GM23338 (cell line): Measurements from ENCODE around the gene MAD1L1. TPM values are rescaled to one million over a fixed set of nuclear protein-coding genes. Genes with fewer than 3 reads are reported as not detected.

ENCODE experiments used
- ATAC-seq: fragments of 200-7000 bp; cut with Tn5 transposase; 3 replicates; pipeline ENCODE4 v1.9.1; 2020
- DNase-seq: peaks from one replicate; pipeline ENCODE4 v3.0.0-alpha.2; 2015; ENCODE audit warnings: low spot score
- H2AFZ ChIP-seq: fragments of 200-600 bp; sonication (generic); 2 replicates; pipeline ENCODE4 v1.8.0; 2016; ENCODE audit warnings: antibody characterized with exemption, mild to moderate bottlenecking, moderate library complexity
- H3F3A ChIP-seq: fragments of 200-600 bp; sonication (generic); replicated peaks from 2 replicates; pipeline ENCODE4 v1.8.0; 2017; ENCODE audit warnings: antibody characterized with exemption, mixed run types, low read depth
- H3K27ac ChIP-seq: fragments of 200-600 bp; sonication (generic); 2 replicates; pipeline ENCODE4 v1.6.1; 2016; ENCODE audit warnings: low read depth
- H3K27me3 ChIP-seq: fragments of 200-600 bp; sonication (generic); 2 replicates; pipeline ENCODE4 v1.8.0; 2016; ENCODE audit warnings: mild to moderate bottlenecking, mixed run types, moderate library complexity; ENCODE audit not compliant: insufficient read depth
- H3K36me3 ChIP-seq: fragments of 200-600 bp; sonication (generic); 2 replicates; pipeline ENCODE4 v1.8.0; 2016; ENCODE audit warnings: mild to moderate bottlenecking; ENCODE audit not compliant: insufficient read depth
- H3K4me1 ChIP-seq: fragments of 200-600 bp; sonication (generic); 2 replicates; pipeline ENCODE4 v1.8.0; 2016; ENCODE audit warnings: mild to moderate bottlenecking, moderate library complexity; ENCODE audit not compliant: insufficient read depth
- H3K4me2 ChIP-seq: fragments of 200-600 bp; sonication (generic); 2 replicates; pipeline ENCODE4 v1.7.1; 2017; ENCODE audit warnings: mixed run types
- H3K4me3 ChIP-seq: fragments of 200-600 bp; sonication (generic); 2 replicates; pipeline ENCODE4 v1.6.1; 2016; ENCODE audit warnings: mixed run types
- H3K79me2 ChIP-seq: fragments of 200-600 bp; sonication (generic); replicated peaks from 2 replicates; pipeline ENCODE4 v1.8.0; 2017; ENCODE audit warnings: mild to moderate bottlenecking; ENCODE audit not compliant: insufficient read depth
- H3K9me2 ChIP-seq: fragments of 200-600 bp; sonication (generic); 2 replicates; pipeline ENCODE4 v1.8.0; 2017; ENCODE audit not compliant: insufficient read depth
- H4K20me1 ChIP-seq: fragments of 200-600 bp; sonication (generic); replicated peaks from 2 replicates; pipeline ENCODE4 v1.8.0; 2017; ENCODE audit warnings: mild to moderate bottlenecking; ENCODE audit not compliant: insufficient read depth
- H3K27ac Mint-ChIP-seq: 2 replicates; pipeline ENCODE4 v1.8.0; 2020; ENCODE audit warnings: inconsistent platforms, mild to moderate bottlenecking, moderate library complexity, mixed read lengths
- H3K27me3 Mint-ChIP-seq: 3 replicates; pipeline ENCODE4 v1.8.0; 2022; ENCODE audit warnings: low read depth, mild to moderate bottlenecking, moderate library complexity, mixed read lengths, inconsistent platforms; ENCODE audit not compliant: insufficient read depth, poor library complexity
- H3K36me3 Mint-ChIP-seq: 3 replicates; pipeline ENCODE4 v1.8.0; 2021; ENCODE audit warnings: low read depth, mild to moderate bottlenecking, inconsistent platforms, moderate library complexity, mixed read lengths
- H3K4me1 Mint-ChIP-seq: 3 replicates; pipeline ENCODE4 v1.8.0; 2020; ENCODE audit warnings: mild to moderate bottlenecking, inconsistent platforms, mixed read lengths
- H3K4me3 Mint-ChIP-seq: 3 replicates; pipeline ENCODE4 v1.8.0; 2021; ENCODE audit warnings: moderate library complexity, mild to moderate bottlenecking, inconsistent platforms, mixed read lengths
- H3K9me3 Mint-ChIP-seq: 3 replicates; pipeline ENCODE4 v1.8.0; 2020; ENCODE audit warnings: moderate library complexity, mild to moderate bottlenecking, inconsistent platforms, mixed read lengths
- CREB1 ChIP-seq: fragments of 250-450 bp; sonication (Bioruptor Pico); IDR thresholded peaks from 2 replicates; pipeline ENCODE4 v1.5.0; 2020; ENCODE audit warnings: low read depth, mild to moderate bottlenecking, moderate library complexity
- ETS1 ChIP-seq: IDR thresholded peaks from 2 replicates; pipeline ENCODE4 v1.6.1; 2016; ENCODE audit warnings: antibody characterized with exemption
- EZH2 ChIP-seq: fragments of 200-600 bp; sonication (generic); IDR thresholded peaks from one replicate; pipeline ENCODE4 v1.8.0; 2017; ENCODE audit warnings: antibody characterized with exemption, mild to moderate bottlenecking, low read depth; ENCODE audit not compliant: unreplicated experiment
- EZH2phosphoT487 ChIP-seq: fragments of 200-600 bp; sonication (generic); IDR thresholded peaks from one replicate; pipeline ENCODE4 v1.8.1; 2018; ENCODE audit warnings: antibody characterized with exemption; ENCODE audit not compliant: unreplicated experiment
- JUNB ChIP-seq: IDR thresholded peaks from one replicate; pipeline ENCODE4 v1.6.1; 2016; ENCODE audit warnings: antibody characterized with exemption; ENCODE audit not compliant: unreplicated experiment
- NANOG ChIP-seq: IDR thresholded peaks from 2 replicates; pipeline ENCODE4 v1.6.1; 2016; ENCODE audit warnings: antibody characterized with exemption, borderline replicate concordance
- POLR2AphosphoS5 ChIP-seq: IDR thresholded peaks from 2 replicates; pipeline ENCODE4 v1.6.1; 2016; ENCODE audit warnings: antibody characterized with exemption, low read depth
- REST ChIP-seq: IDR thresholded peaks from one replicate; pipeline ENCODE4 v1.6.1; 2018; ENCODE audit warnings: antibody characterized with exemption; ENCODE audit not compliant: unreplicated experiment
- STAT1 ChIP-seq: IDR thresholded peaks from one replicate; pipeline ENCODE4 v1.6.1; 2016; ENCODE audit warnings: antibody characterized with exemption; ENCODE audit not compliant: unreplicated experiment
- ZNF114 ChIP-seq: fragments of 250-450 bp; sonication (Bioruptor Pico); IDR thresholded peaks from 2 replicates; pipeline ENCODE4 v1.5.0; 2020; ENCODE audit warnings: mild to moderate bottlenecking, moderate library complexity
- ZNF331 ChIP-seq: fragments of 250-450 bp; sonication (Bioruptor Pico); IDR thresholded peaks from 2 replicates; pipeline ENCODE4 v1.5.0; 2020; ENCODE audit warnings: low read depth, mild to moderate bottlenecking, moderate library complexity
- polyA plus RNA-seq: library from polyadenylated mRNA; unstranded; fragments of >200 nt; fragmentation: Nextera tagmentation; extraction: Ambion mirVana; gene quantifications from 2 replicates; pipeline ENCODE4 v1.2.1, GENCODE V29; 2016
- total RNA-seq: library from RNA; depleted of rRNA; stranded (reverse); fragments of >200 nt; shearing (Covaris generic); gene quantifications from 2 replicates; pipeline ENCODE4 v1.2.3, GENCODE V29; 2014
- TF ChIP-seq, protein P1 (sequence below), 2 experiments: fragments of 200-600 bp in 1 of 2; sonication (generic) in 1 of 2; conservative IDR thresholded peaks; 2 replicates each; pipeline versions ENCODE4 v1.5.1 to v1.6.1; 2016 to 2017; ENCODE audit warnings: antibody characterized with exemption in 2 of 2, low read depth in 2 of 2, mild to moderate bottlenecking in 2 of 2, moderate library complexity in 1 of 2
- TF ChIP-seq, protein P2 (sequence below): fragments of 250-450 bp; sonication (Bioruptor Pico); IDR thresholded peaks from 2 replicates; pipeline ENCODE4 v1.5.0; 2020; ENCODE audit warnings: mild to moderate bottlenecking, moderate library complexity

Gene MAD1L1
- total and polyA plus RNA-seq, 2 experiments from 2014 or later = 40.3 to 59.3 TPM

DNA sequence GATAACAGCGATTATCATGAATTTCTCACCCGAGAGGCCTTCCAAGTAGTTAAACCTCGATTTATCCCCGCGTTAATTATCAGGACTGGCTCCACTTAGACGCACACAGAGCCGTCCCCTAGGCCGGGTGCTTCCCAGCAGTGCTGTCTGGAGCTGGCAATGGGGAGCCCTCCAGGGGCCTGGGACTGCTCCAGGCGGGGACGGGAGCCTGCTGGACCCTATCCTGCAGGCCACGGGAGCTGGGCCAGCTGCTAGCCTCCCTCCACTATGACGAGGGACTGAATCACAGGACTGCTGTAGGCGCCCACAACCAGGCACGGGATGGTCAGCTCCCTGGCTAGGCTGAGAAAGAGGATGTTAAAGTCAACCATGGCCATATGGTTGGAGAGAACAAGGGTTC, 333.5 kb downstream of the MAD1L1 start:
- H3K4me3 Mint-ChIP-seq = no peak overlapping the region
- Histone ChIP-seq H3K27ac (no peak overlapping the region; the same call in 1 of the 2 replicates), H3F3A (no peaks in the 10 kb centered on the region), H3K9me2 (no peaks in the 10 kb centered on the region), H3K27me3 (no peaks in the 10 kb centered on the region), H3K4me3 (no peak overlapping the region), H3K36me3 (no peaks in the 10 kb centered on the region), H2AFZ (no peak overlapping the region), H3K79me2 (no peaks in the 10 kb centered on the region), H3K4me2 (no peak overlapping the region), H4K20me1 (no peaks in the 10 kb centered on the region), H3K4me1 (no peaks in the 10 kb centered on the region)
- DNase-seq (no peak), ATAC-seq (no peak)
- H3K4me1 Mint-ChIP-seq = no peaks in the 10 kb centered on the region; the same call in 1 of the 3 replicates
- TF ChIP-seq ETS1 (no peak), ZNF114 (CRISPR knock-in tag) (no peak), EZH2 (no peak), JUNB (no peak), CREB1 (CRISPR knock-in tag) (no peak), REST (no peak), POLR2AphosphoS5 (no peak), ZNF331 (CRISPR knock-in tag) (no peak), NANOG (no peak), EZH2phosphoT487 (no peak), STAT1 (no peak)
- TF ChIP-seq, protein P1, sequence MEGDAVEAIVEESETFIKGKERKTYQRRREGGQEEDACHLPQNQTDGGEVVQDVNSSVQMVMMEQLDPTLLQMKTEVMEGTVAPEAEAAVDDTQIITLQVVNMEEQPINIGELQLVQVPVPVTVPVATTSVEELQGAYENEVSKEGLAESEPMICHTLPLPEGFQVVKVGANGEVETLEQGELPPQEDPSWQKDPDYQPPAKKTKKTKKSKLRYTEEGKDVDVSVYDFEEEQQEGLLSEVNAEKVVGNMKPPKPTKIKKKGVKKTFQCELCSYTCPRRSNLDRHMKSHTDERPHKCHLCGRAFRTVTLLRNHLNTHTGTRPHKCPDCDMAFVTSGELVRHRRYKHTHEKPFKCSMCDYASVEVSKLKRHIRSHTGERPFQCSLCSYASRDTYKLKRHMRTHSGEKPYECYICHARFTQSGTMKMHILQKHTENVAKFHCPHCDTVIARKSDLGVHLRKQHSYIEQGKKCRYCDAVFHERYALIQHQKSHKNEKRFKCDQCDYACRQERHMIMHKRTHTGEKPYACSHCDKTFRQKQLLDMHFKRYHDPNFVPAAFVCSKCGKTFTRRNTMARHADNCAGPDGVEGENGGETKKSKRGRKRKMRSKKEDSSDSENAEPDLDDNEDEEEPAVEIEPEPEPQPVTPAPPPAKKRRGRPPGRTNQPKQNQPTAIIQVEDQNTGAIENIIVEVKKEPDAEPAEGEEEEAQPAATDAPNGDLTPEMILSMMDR (conservative IDR thresholded peaks at IDR 0.05; ENCODE audit: low read depth in 2 of 2) = no peak
- TF ChIP-seq, protein P2, sequence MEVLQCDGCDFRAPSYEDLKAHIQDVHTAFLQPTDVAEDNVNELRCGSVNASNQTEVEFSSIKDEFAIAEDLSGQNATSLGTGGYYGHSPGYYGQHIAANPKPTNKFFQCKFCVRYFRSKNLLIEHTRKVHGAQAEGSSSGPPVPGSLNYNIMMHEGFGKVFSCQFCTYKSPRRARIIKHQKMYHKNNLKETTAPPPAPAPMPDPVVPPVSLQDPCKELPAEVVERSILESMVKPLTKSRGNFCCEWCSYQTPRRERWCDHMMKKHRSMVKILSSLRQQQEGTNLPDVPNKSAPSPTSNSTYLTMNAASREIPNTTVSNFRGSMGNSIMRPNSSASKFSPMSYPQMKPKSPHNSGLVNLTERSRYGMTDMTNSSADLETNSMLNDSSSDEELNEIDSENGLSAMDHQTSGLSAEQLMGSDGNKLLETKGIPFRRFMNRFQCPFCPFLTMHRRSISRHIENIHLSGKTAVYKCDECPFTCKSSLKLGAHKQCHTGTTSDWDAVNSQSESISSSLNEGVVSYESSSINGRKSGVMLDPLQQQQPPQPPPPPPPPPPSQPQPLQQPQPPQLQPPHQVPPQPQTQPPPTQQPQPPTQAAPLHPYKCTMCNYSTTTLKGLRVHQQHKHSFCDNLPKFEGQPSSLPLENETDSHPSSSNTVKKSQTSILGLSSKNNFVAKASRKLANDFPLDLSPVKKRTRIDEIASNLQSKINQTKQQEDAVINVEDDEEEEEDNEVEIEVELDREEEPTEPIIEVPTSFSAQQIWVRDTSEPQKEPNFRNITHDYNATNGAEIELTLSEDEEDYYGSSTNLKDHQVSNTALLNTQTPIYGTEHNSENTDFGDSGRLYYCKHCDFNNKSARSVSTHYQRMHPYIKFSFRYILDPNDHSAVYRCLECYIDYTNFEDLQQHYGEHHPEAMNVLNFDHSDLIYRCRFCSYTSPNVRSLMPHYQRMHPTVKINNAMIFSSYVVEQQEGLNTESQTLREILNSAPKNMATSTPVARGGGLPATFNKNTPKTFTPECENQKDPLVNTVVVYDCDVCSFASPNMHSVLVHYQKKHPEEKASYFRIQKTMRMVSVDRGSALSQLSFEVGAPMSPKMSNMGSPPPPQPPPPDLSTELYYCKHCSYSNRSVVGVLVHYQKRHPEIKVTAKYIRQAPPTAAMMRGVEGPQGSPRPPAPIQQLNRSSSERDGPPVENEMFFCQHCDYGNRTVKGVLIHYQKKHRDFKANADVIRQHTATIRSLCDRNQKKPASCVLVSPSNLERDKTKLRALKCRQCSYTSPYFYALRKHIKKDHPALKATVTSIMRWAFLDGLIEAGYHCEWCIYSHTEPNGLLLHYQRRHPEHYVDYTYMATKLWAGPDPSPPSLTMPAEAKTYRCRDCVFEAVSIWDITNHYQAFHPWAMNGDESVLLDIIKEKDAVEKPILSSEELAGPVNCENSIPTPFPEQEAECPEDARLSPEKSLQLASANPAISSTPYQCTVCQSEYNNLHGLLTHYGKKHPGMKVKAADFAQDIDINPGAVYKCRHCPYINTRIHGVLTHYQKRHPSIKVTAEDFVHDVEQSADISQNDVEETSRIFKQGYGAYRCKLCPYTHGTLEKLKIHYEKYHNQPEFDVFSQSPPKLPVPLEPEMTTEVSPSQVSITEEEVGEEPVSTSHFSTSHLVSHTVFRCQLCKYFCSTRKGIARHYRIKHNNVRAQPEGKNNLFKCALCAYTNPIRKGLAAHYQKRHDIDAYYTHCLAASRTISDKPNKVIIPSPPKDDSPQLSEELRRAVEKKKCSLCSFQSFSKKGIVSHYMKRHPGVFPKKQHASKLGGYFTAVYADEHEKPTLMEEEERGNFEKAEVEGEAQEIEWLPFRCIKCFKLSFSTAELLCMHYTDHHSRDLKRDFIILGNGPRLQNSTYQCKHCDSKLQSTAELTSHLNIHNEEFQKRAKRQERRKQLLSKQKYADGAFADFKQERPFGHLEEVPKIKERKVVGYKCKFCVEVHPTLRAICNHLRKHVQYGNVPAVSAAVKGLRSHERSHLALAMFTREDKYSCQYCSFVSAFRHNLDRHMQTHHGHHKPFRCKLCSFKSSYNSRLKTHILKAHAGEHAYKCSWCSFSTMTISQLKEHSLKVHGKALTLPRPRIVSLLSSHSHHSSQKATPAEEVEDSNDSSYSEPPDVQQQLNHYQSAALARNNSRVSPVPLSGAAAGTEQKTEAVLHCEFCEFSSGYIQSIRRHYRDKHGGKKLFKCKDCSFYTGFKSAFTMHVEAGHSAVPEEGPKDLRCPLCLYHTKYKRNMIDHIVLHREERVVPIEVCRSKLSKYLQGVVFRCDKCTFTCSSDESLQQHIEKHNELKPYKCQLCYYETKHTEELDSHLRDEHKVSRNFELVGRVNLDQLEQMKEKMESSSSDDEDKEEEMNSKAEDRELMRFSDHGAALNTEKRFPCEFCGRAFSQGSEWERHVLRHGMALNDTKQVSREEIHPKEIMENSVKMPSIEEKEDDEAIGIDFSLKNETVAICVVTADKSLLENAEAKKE (CRISPR knock-in tag) = no peak
- no peaks in the 10 kb centered on the region for H3K27me3 Mint-ChIP-seq
- H3K27ac Mint-ChIP-seq = peak overlapping the region; percentile 52; the same call in 1 of the 2 replicates
- H3K36me3 Mint-ChIP-seq = peaks cover 2% of the 10 kb centered on the region; the same call in 1 of the 3 replicates
- H3K9me3 Mint-ChIP-seq = no peaks in the 10 kb centered on the region
